ENCODE measurements around the gene FAM181A. TPM values are rescaled to one million over a fixed set of nuclear protein-coding genes. Genes with fewer than 3 reads are reported as not detected.

FAM181A gene
- total and polyA plus RNA-seq, 2 donors (not counting 1 experiment from before 2014, with no cell fraction given) = not detected

GRCh38 chr14:93921001-93921806, 5.9 kb upstream of the FAM181A start:
- no peaks in the 10 kb centered on the region for H3K79me2 ChIP-seq (ENCODE audit: control insufficient read depth, insufficient read depth, low read length)
- DNase-seq (no peak), ATAC-seq (ENCODE audit: low read depth) (no peak)
- no peak overlapping the region for H3K4me2 ChIP-seq (replicated peaks; ENCODE audit: low read depth, low read length, poor library complexity, severe bottlenecking)
- peaks cover 0 to 7% (median 5%) of the 10 kb centered on the region in 3 donors for H3K9me3 ChIP-seq (ENCODE audit: control extremely low read depth in 1 of 3, control insufficient read depth in 2 of 3, insufficient read depth in 1 of 3, low read length in 2 of 3)
- peaks cover 0 to 4% (median 0%) of the 10 kb centered on the region in 4 experiments for H3K27me3 ChIP-seq (replicated peaks in 1 of 4; ENCODE audit: control extremely low read depth in 1 of 4, control insufficient read depth in 3 of 4, insufficient read depth in 4 of 4, low read length in 3 of 4)
- no peak for TF ChIP-seq CTCF (IDR thresholded peaks at IDR 0.05)
- no peak for TF ChIP-seq EZH2 (IDR thresholded peaks at IDR 0.05; ENCODE audit: borderline replicate concordance, insufficient read depth, low read depth, low read length, poor library complexity, severe bottlenecking)
- no peak overlapping the region for H3K9ac ChIP-seq (ENCODE audit: low read length)
- Mint-ChIP-seq H3K4me3 (no peak overlapping the region), H3K9me3 (ENCODE audit: insufficient read depth) (peaks cover 2% of the 10 kb centered on the region), H3K27me3 (peaks cover 19% of the 10 kb centered on the region), H3K27ac (no peak overlapping the region), H3K4me1 (no peaks in the 10 kb centered on the region)
- no peak overlapping the region for H2AFZ ChIP-seq (ENCODE audit: insufficient read depth, low read depth, low read length, poor library complexity, severe bottlenecking)
- ChIA-PET POLR2A (no interaction called here), CTCF (no interaction called here)
- H3K4me1 ChIP-seq (ENCODE audit: control insufficient read depth in 2 of 2, insufficient read depth in 2 of 2, low read length in 2 of 2) = no peaks in the 10 kb centered on the region
- no peaks in the 10 kb centered on the region for H4K20me1 ChIP-seq (ENCODE audit: control insufficient read depth, insufficient read depth, low read length, poor library complexity, severe bottlenecking)
- no peak overlapping the region for H3K4me3 ChIP-seq (ENCODE audit: control extremely low read depth in 1 of 5, extremely low read depth in 1 of 5, insufficient read depth in 1 of 5, low read depth in 2 of 5, low read length in 4 of 5)
- H3K27ac ChIP-seq (ENCODE audit: low read length in 2 of 2) = no peak overlapping the region
- H3K36me3 ChIP-seq (replicated peaks in 1 of 2; ENCODE audit: control extremely low read depth in 1 of 2, control insufficient read depth in 1 of 2, extremely low read depth in 1 of 2, insufficient read depth in 2 of 2, low read length in 1 of 2) = no peaks in the 10 kb centered on the region
- intact Hi-C loops (cut with micrococcal nuclease) = no loop called here
- WGBS (ENCODE audit: insufficient coverage) = 92% methylated on average over 15 of the region's 18 CpGs

- intact Hi-C loops (cut with micrococcal nuclease) = no loop called here
- CTCF ChIA-PET = interaction anchor here (1.1 to 1.6 kb wide), 5 partner anchors 16 to 113 kb away, joined by 3 to 6 read pairs (median 3); no protein-coding TSS in a partner anchor
- 93% methylated on average over 8 of the region's 8 CpGs for WGBS (ENCODE audit: insufficient coverage)
- Mint-ChIP-seq H3K4me3 (no peak overlapping the region), H3K9me3 (ENCODE audit: insufficient read depth) (peaks cover 2% of the 10 kb centered on the region), H3K27ac (no peak overlapping the region), H3K27me3 (peaks cover 2% of the 10 kb centered on the region), H3K4me1 (no peaks in the 10 kb centered on the region)
- TF ChIP-seq CTCF (IDR thresholded peaks at IDR 0.05) (no peak), EZH2 (IDR thresholded peaks at IDR 0.05; ENCODE audit: borderline replicate concordance, insufficient read depth, low read depth, low read length, poor library complexity, severe bottlenecking) (no peak)
- H3K27ac ChIP-seq (ENCODE audit: low read length in 2 of 2) = no peak overlapping the region
- H4K20me1 ChIP-seq (ENCODE audit: control insufficient read depth, insufficient read depth, low read length, poor library complexity, severe bottlenecking) = no peaks in the 10 kb centered on the region
- H3K4me3 ChIP-seq (ENCODE audit: control extremely low read depth in 1 of 5, extremely low read depth in 1 of 5, insufficient read depth in 1 of 5, low read depth in 2 of 5, low read length in 4 of 5) = no peak overlapping the region
- peaks cover 0 to under 1% (median 0%) of the 10 kb centered on the region in 4 experiments for H3K27me3 ChIP-seq (replicated peaks in 1 of 4; ENCODE audit: control extremely low read depth in 1 of 4, control insufficient read depth in 3 of 4, insufficient read depth in 4 of 4, low read length in 3 of 4)
- POLR2A ChIA-PET = no interaction called here
- DNase-seq (no peak), ATAC-seq (ENCODE audit: low read depth) (no peak)
- no peak overlapping the region for H3K9ac ChIP-seq (ENCODE audit: low read length)
- no peak overlapping the region for H2AFZ ChIP-seq (ENCODE audit: insufficient read depth, low read depth, low read length, poor library complexity, severe bottlenecking)
- H3K36me3 ChIP-seq (replicated peaks in 1 of 2; ENCODE audit: control extremely low read depth in 1 of 2, control insufficient read depth in 1 of 2, extremely low read depth in 1 of 2, insufficient read depth in 2 of 2, low read length in 1 of 2) = no peaks in the 10 kb centered on the region
- H3K4me2 ChIP-seq (replicated peaks; ENCODE audit: low read depth, low read length, poor library complexity, severe bottlenecking) = no peak overlapping the region
- H3K4me1 ChIP-seq (ENCODE audit: control insufficient read depth in 2 of 2, insufficient read depth in 2 of 2, low read length in 2 of 2) = no peaks in the 10 kb centered on the region
- peaks cover 0 to 7% (median 5%) of the 10 kb centered on the region in 3 donors for H3K9me3 ChIP-seq (ENCODE audit: control extremely low read depth in 1 of 3, control insufficient read depth in 2 of 3, insufficient read depth in 1 of 3, low read length in 2 of 3)
- H3K79me2 ChIP-seq (ENCODE audit: control insufficient read depth, insufficient read depth, low read length) = no peaks in the 10 kb centered on the region
Measured at GRCh38 chr14:93923626-93924025, 3.5 kb upstream of the FAM181A start.
